ENCODE data around the gene C2CD2L.
"Not testable (repeated sequence)": the region's sequence is repeated elsewhere in the genome, so short reads cannot be mapped to it uniquely, and the experiment has no call there.

The C2CD2L gene

GRCh38 chr11:119152604-119153003 lies 45.5 kb downstream of the C2CD2L start:
- no peak overlapping the region for H3K27ac ChIP-seq (ENCODE audit: low read depth, low read length)
- H3K36me3 ChIP-seq (ENCODE audit: control insufficient read depth, insufficient read depth, low read length) = no peaks in the 10 kb centered on the region
- peaks cover 8% of the 10 kb centered on the region for H3K27me3 ChIP-seq (ENCODE audit: control insufficient read depth, insufficient read depth, low read length)
- H3K4me3 ChIP-seq (ENCODE audit: low read length) = no peak overlapping the region
- H3K9ac ChIP-seq (ENCODE audit: low read length) = no peak overlapping the region
- H3K4me1 ChIP-seq (ENCODE audit: control insufficient read depth, insufficient read depth, low read length) = no peaks in the 10 kb centered on the region

GRCh38 chr11:119153049-119153818 lies 46.1 kb downstream of the C2CD2L start:
- no peaks in the 10 kb centered on the region for H3K36me3 ChIP-seq (ENCODE audit: control insufficient read depth, insufficient read depth, low read length)
- H3K4me3 ChIP-seq (ENCODE audit: low read length) = no peak overlapping the region
- H3K27me3 ChIP-seq (ENCODE audit: control insufficient read depth, insufficient read depth, low read length) = peaks cover 6% of the 10 kb centered on the region
- no peaks in the 10 kb centered on the region for H3K4me1 ChIP-seq (ENCODE audit: control insufficient read depth, insufficient read depth, low read length)
- no peak overlapping the region for H3K27ac ChIP-seq (ENCODE audit: low read depth, low read length)
- H3K9ac ChIP-seq (ENCODE audit: low read length) = no peak overlapping the region

GRCh38 chr11:119154178-119154577 lies 47.0 kb downstream of the C2CD2L start:
- no peak overlapping the region for H3K4me3 ChIP-seq (ENCODE audit: low read length)
- H3K36me3 ChIP-seq (ENCODE audit: control insufficient read depth, insufficient read depth, low read length) = no peaks in the 10 kb centered on the region
- no peaks in the 10 kb centered on the region for H3K4me1 ChIP-seq (ENCODE audit: control insufficient read depth, insufficient read depth, low read length)
- no peak overlapping the region for H3K9ac ChIP-seq (ENCODE audit: low read length)
- H3K27ac ChIP-seq (ENCODE audit: low read depth, low read length) = no peak overlapping the region
- H3K27me3 ChIP-seq (ENCODE audit: control insufficient read depth, insufficient read depth, low read length) = peaks cover 5% of the 10 kb centered on the region

GRCh38 chr11:119155733-119156492 lies 48.8 kb downstream of the C2CD2L start:
- Histone ChIP-seq H3K27ac (ENCODE audit: low read depth, low read length) (no peak overlapping the region), H3K4me1 (ENCODE audit: control insufficient read depth, insufficient read depth, low read length) (no peaks in the 10 kb centered on the region), H3K36me3 (ENCODE audit: control insufficient read depth, insufficient read depth, low read length) (no peaks in the 10 kb centered on the region), H3K27me3 (ENCODE audit: control insufficient read depth, insufficient read depth, low read length) (no peaks in the 10 kb centered on the region), H3K9ac (ENCODE audit: low read length) (no peak overlapping the region), H3K4me3 (ENCODE audit: low read length) (no peak overlapping the region)

GRCh38 chr11:119156496-119156895 lies 49.4 kb downstream of the C2CD2L start:
- Histone ChIP-seq H3K4me3 (ENCODE audit: low read length) (no peak overlapping the region), H3K36me3 (ENCODE audit: control insufficient read depth, insufficient read depth, low read length) (no peaks in the 10 kb centered on the region), H3K4me1 (ENCODE audit: control insufficient read depth, insufficient read depth, low read length) (no peaks in the 10 kb centered on the region), H3K27me3 (ENCODE audit: control insufficient read depth, insufficient read depth, low read length) (no peaks in the 10 kb centered on the region), H3K9ac (ENCODE audit: low read length) (no peak overlapping the region), H3K27ac (ENCODE audit: low read depth, low read length) (no peak overlapping the region)

- H3K9ac ChIP-seq (ENCODE audit: low read length) = no peak overlapping the region
- H3K27me3 ChIP-seq (ENCODE audit: control insufficient read depth, insufficient read depth, low read length) = no peaks in the 10 kb centered on the region
- no peaks in the 10 kb centered on the region for H3K4me1 ChIP-seq (ENCODE audit: control insufficient read depth, insufficient read depth, low read length)
- H3K36me3 ChIP-seq (ENCODE audit: control insufficient read depth, insufficient read depth, low read length) = no peaks in the 10 kb centered on the region
- no peak overlapping the region for H3K27ac ChIP-seq (ENCODE audit: low read depth, low read length)
- H3K4me3 ChIP-seq (ENCODE audit: low read length) = no peak overlapping the region
Observed at GRCh38 chr11:119157063-119157462, 49.9 kb downstream of the C2CD2L start.

GRCh38 chr11:119158467-119158866 lies 51.3 kb downstream of the C2CD2L start:
- Histone ChIP-seq H3K27me3 (ENCODE audit: control insufficient read depth, insufficient read depth, low read length) (no peaks in the 10 kb centered on the region), H3K4me1 (ENCODE audit: control insufficient read depth, insufficient read depth, low read length) (no peaks in the 10 kb centered on the region), H3K36me3 (ENCODE audit: control insufficient read depth, insufficient read depth, low read length) (no peaks in the 10 kb centered on the region), H3K9ac (ENCODE audit: low read length) (no peak overlapping the region), H3K27ac (ENCODE audit: low read depth, low read length) (no peak overlapping the region), H3K4me3 (ENCODE audit: low read length) (no peak overlapping the region)

GRCh38 chr11:119160151-119160550 lies 53.0 kb downstream of the C2CD2L start:
- Histone ChIP-seq H3K4me1 (ENCODE audit: control insufficient read depth, insufficient read depth, low read length) (no peaks in the 10 kb centered on the region), H3K4me3 (ENCODE audit: low read length) (no peak overlapping the region), H3K27ac (ENCODE audit: low read depth, low read length) (no peak overlapping the region), H3K36me3 (ENCODE audit: control insufficient read depth, insufficient read depth, low read length) (no peaks in the 10 kb centered on the region), H3K27me3 (ENCODE audit: control insufficient read depth, insufficient read depth, low read length) (no peaks in the 10 kb centered on the region), H3K9ac (ENCODE audit: low read length) (no peak overlapping the region)

GRCh38 chr11:119161871-119162270 lies 54.7 kb downstream of the C2CD2L start:
- H3K27me3 ChIP-seq (ENCODE audit: control insufficient read depth, insufficient read depth, low read length) = no peaks in the 10 kb centered on the region
- H3K27ac ChIP-seq (ENCODE audit: low read depth, low read length) = no peak overlapping the region
- no peaks in the 10 kb centered on the region for H3K36me3 ChIP-seq (ENCODE audit: control insufficient read depth, insufficient read depth, low read length)
- no peaks in the 10 kb centered on the region for H3K4me1 ChIP-seq (ENCODE audit: control insufficient read depth, insufficient read depth, low read length)
- H3K4me3 ChIP-seq (ENCODE audit: low read length) = no peak overlapping the region
- H3K9ac ChIP-seq (ENCODE audit: low read length) = no peak overlapping the region

GRCh38 chr11:119166368-119167076 lies 59.4 kb downstream of the C2CD2L start:
- Histone ChIP-seq H3K36me3 (ENCODE audit: control insufficient read depth, insufficient read depth, low read length) (no peaks in the 10 kb centered on the region), H3K9ac (ENCODE audit: low read length) (no peak overlapping the region), H3K4me1 (ENCODE audit: control insufficient read depth, insufficient read depth, low read length) (peaks cover 6% of the 10 kb centered on the region), H3K27me3 (ENCODE audit: control insufficient read depth, insufficient read depth, low read length) (no peaks in the 10 kb centered on the region), H3K4me3 (ENCODE audit: low read length) (no peak overlapping the region), H3K27ac (ENCODE audit: low read depth, low read length) (no peak overlapping the region)

GRCh38 chr11:119167077-119167458 lies 59.9 kb downstream of the C2CD2L start:
- H3K27me3 ChIP-seq (ENCODE audit: control insufficient read depth, insufficient read depth, low read length); H3K27ac ChIP-seq (ENCODE audit: low read depth, low read length); H3K36me3 ChIP-seq (ENCODE audit: control insufficient read depth, insufficient read depth, low read length); H3K4me3 ChIP-seq (ENCODE audit: low read length); H3K4me1 ChIP-seq (ENCODE audit: control insufficient read depth, insufficient read depth, low read length); H3K9ac ChIP-seq (ENCODE audit: low read length): not testable (repeated sequence)

GRCh38 chr11:119167933-119168332 lies 60.8 kb downstream of the C2CD2L start:
- H3K27me3 ChIP-seq (ENCODE audit: control insufficient read depth, insufficient read depth, low read length) = no peaks in the 10 kb centered on the region
- no peak overlapping the region for H3K4me3 ChIP-seq (ENCODE audit: low read length)
- H3K27ac ChIP-seq (ENCODE audit: low read depth, low read length) = no peak overlapping the region
- H3K9ac ChIP-seq (ENCODE audit: low read length) = no peak overlapping the region
- H3K4me1 ChIP-seq (ENCODE audit: control insufficient read depth, insufficient read depth, low read length) = peaks cover 6% of the 10 kb centered on the region
- peaks cover 2% of the 10 kb centered on the region for H3K36me3 ChIP-seq (ENCODE audit: control insufficient read depth, insufficient read depth, low read length)
